Subcutaneous adipose tissue (tissue), 4 donors: ENCODE measurements around the gene EXOSC6. TPM values are rescaled to one million over a fixed set of nuclear protein-coding genes. Genes with fewer than 3 reads are reported as not detected.

Source experiments
- CTCF ChIP-seq: fragments of 450-650 bp; IDR thresholded peaks from one replicate; pipeline ENCODE4 v1.5.1; 2016; ENCODE audit warnings: low read depth, mild to moderate bottlenecking, control low read depth, antibody characterized with exemption, moderate library complexity
- total RNA-seq, 4 donors: library from RNA; depleted of rRNA; stranded (reverse); fragments of >200 nt; gene quantifications; one replicate each; pipeline ENCODE4 v1.1.0, GENCODE V29; 2016

The EXOSC6 gene
- 10 to 100 TPM; 12.7 to 18.9 (median 16.8) TPM for total RNA-seq

- TF ChIP-seq CTCF = no peak
Measured at GRCh38 chr16:70251629-70252354, at the start of gene EXOSC6. EXOSC6 (minus strand) TSS chr16:70251940; CDS start chr16:70251900, 40 bp downstream.

- no peak for TF ChIP-seq CTCF
Measured at GRCh38 chr16:70301121-70301520, 49.4 kb upstream of the EXOSC6 start.

- TF ChIP-seq CTCF = no peak
Measured at GRCh38 chr16:70298988-70299938, 47.5 kb upstream of the EXOSC6 start, which contains the start of gene DDX19B. DDX19B (plus strand) TSS chr16:70299186; CDS start chr16:70299298, 112 bp downstream.

GRCh38 chr16:70295634-70296033 is 43.9 kb upstream of the EXOSC6 start:
- no peak for TF ChIP-seq CTCF

GRCh38 chr16:70294385-70295025 is 42.8 kb upstream of the EXOSC6 start:
- TF ChIP-seq CTCF = no peak

GRCh38 chr16:70290949-70291519 is 39.3 kb upstream of the EXOSC6 start:
- TF ChIP-seq CTCF = no peak
